GM12873 (cell line): ENCODE results near the gene LRP1B.

Source experiments
- CTCF ChIP-seq: IDR thresholded peaks from 2 replicates; pipeline ENCODE4 v1.5.1; 2012; ENCODE audit warnings: low read depth, mild to moderate bottlenecking, moderate library complexity, low read length, control low read depth; ENCODE audit not compliant: insufficient read depth; ENCODE audit errors: missing control alignments

Gene LRP1B

GRCh38 chr2:141125432-141125831 lies 1005.4 kb downstream of the LRP1B start:
- TF ChIP-seq CTCF: no peak

- no peak for TF ChIP-seq CTCF
Observed at GRCh38 chr2:141118836-141119235, 1012.0 kb downstream of the LRP1B start.

- TF ChIP-seq CTCF: no peak
Observed at GRCh38 chr2:141113301-141113700, 1017.5 kb downstream of the LRP1B start.

- peak; percentile 12 for TF ChIP-seq CTCF
Observed at GRCh38 chr2:141109633-141110032, 1021.2 kb downstream of the LRP1B start.

- no peak for TF ChIP-seq CTCF
Observed at GRCh38 chr2:141105763-141106162, 1025.1 kb downstream of the LRP1B start.

- TF ChIP-seq CTCF: no peak
Observed at GRCh38 chr2:141103216-141103615, 1027.6 kb downstream of the LRP1B start.

GRCh38 chr2:141079231-141079630 lies 1051.6 kb downstream of the LRP1B start:
- no peak for TF ChIP-seq CTCF
